ENCODE measurements around the gene RCBTB2. TPM values are rescaled to one million over a fixed set of nuclear protein-coding genes. Genes with fewer than 3 reads are reported as not detected.

Gene RCBTB2
- total RNA-seq, 1 donor from 2014 or later, result 38.4 TPM

GRCh38 chr13:48562296-48563066 is 29.6 kb upstream of the RCBTB2 start:
- no peak overlapping the region for H3K4me2 ChIP-seq
- H3K4me3 Mint-ChIP-seq, result no peak overlapping the region
- H3K4me1 Mint-ChIP-seq, result no peaks in the 10 kb centered on the region
- peaks cover under 1% of the 10 kb centered on the region for H3K4me1 ChIP-seq
- no peak overlapping the region for H3K27ac Mint-ChIP-seq
- H3F3A ChIP-seq (ENCODE audit: low read depth), result no peaks in the 10 kb centered on the region
- no peaks in the 10 kb centered on the region for H4K20me1 ChIP-seq (ENCODE audit: low read depth)
- no peak overlapping the region for H3K27ac ChIP-seq
- no peaks in the 10 kb centered on the region for H3K79me2 ChIP-seq (ENCODE audit: low read depth)
- no peaks in the 10 kb centered on the region for H3K36me3 Mint-ChIP-seq
- no peaks in the 10 kb centered on the region for H3K27me3 Mint-ChIP-seq (ENCODE audit: insufficient read depth, low read depth)
- H3K4me3 ChIP-seq, result no peak overlapping the region
- H3K27me3 ChIP-seq, result no peaks in the 10 kb centered on the region
- H3K9me3 Mint-ChIP-seq, result no peaks in the 10 kb centered on the region
- no peak for DNase-seq (ENCODE audit: low spot score)
- H3K9me3 ChIP-seq (ENCODE audit: low read depth), result no peaks in the 10 kb centered on the region
- no peak overlapping the region for H3K9ac ChIP-seq
- H2AFZ ChIP-seq (replicated peaks), result no peak overlapping the region
- TF ChIP-seq CTCF (IDR thresholded peaks at IDR 0.05) (no peak), EZH2 (IDR thresholded peaks at IDR 0.05) (no peak), EZH2phosphoT487 (IDR thresholded peaks at IDR 0.05) (no peak)
- no peaks in the 10 kb centered on the region for H3K36me3 ChIP-seq

DNA sequence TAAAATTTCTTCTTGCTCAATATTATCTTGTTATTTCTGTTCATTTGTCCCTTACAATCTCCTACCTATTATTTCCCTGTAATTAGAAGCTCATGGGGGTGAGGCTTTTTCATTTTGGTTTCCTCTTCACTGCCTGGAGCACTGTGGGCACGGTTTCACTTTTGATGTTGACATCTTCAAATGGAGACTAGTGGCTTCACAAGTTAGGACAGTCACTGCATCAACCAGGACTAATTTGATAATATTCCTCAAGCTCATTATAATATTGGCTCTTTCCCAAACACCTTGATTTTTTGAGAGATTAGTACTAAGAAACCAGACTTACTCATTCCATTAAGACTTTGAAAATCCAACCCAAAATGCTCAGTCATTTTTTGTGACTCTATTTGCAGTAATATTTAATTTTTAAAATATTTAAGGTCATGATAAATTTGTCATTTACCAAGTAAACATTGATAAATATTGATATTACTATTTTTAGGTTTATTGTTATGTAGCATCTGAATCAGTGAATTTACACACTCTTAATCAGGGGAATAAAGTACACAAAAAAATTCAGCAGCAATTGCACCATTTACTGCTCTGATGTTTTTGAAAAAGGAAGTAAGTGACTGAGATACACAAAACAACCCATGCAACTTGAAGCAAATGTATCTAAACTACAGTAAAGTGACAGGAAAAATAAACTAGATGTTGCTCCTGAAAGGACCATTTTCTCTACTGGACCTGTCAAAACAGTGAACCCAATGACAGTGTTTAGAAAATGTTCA is 28.8 kb upstream of the RCBTB2 start:
- no peaks in the 10 kb centered on the region for H3K36me3 Mint-ChIP-seq
- Histone ChIP-seq H3K4me1 (no peaks in the 10 kb centered on the region), H3K9me3 (ENCODE audit: low read depth) (no peaks in the 10 kb centered on the region), H4K20me1 (ENCODE audit: low read depth) (no peaks in the 10 kb centered on the region), H2AFZ (replicated peaks) (no peak overlapping the region), H3F3A (ENCODE audit: low read depth) (no peaks in the 10 kb centered on the region), H3K79me2 (ENCODE audit: low read depth) (no peaks in the 10 kb centered on the region), H3K4me2 (no peak overlapping the region), H3K9ac (no peak overlapping the region), H3K36me3 (no peaks in the 10 kb centered on the region), H3K4me3 (no peak overlapping the region), H3K27me3 (no peaks in the 10 kb centered on the region), H3K27ac (no peak overlapping the region)
- no peaks in the 10 kb centered on the region for H3K9me3 Mint-ChIP-seq
- H3K4me3 Mint-ChIP-seq, result no peak overlapping the region
- TF ChIP-seq EZH2phosphoT487 (IDR thresholded peaks at IDR 0.05) (no peak), CTCF (IDR thresholded peaks at IDR 0.05) (no peak)
- no peak overlapping the region for H3K27ac Mint-ChIP-seq
- H3K4me1 Mint-ChIP-seq, result no peaks in the 10 kb centered on the region
- no peaks in the 10 kb centered on the region for H3K27me3 Mint-ChIP-seq (ENCODE audit: insufficient read depth, low read depth)
- no peak for DNase-seq (ENCODE audit: low spot score)

- Histone ChIP-seq H3K36me3 (no peaks in the 10 kb centered on the region), H3K4me1 (no peaks in the 10 kb centered on the region), H3K79me2 (ENCODE audit: low read depth) (no peaks in the 10 kb centered on the region), H3F3A (ENCODE audit: low read depth) (no peaks in the 10 kb centered on the region), H3K9ac (no peak overlapping the region), H4K20me1 (ENCODE audit: low read depth) (no peaks in the 10 kb centered on the region), H3K4me2 (no peak overlapping the region), H3K27me3 (no peaks in the 10 kb centered on the region), H3K9me3 (ENCODE audit: low read depth) (no peaks in the 10 kb centered on the region), H3K27ac (no peak overlapping the region), H3K4me3 (no peak overlapping the region), H2AFZ (replicated peaks) (no peak overlapping the region)
- Mint-ChIP-seq H3K27ac (no peak overlapping the region), H3K9me3 (peaks cover 5% of the 10 kb centered on the region), H3K36me3 (no peaks in the 10 kb centered on the region), H3K4me3 (no peak overlapping the region), H3K4me1 (no peaks in the 10 kb centered on the region), H3K27me3 (ENCODE audit: insufficient read depth, low read depth) (no peaks in the 10 kb centered on the region)
- TF ChIP-seq EZH2 (IDR thresholded peaks at IDR 0.05) (no peak), CTCF (IDR thresholded peaks at IDR 0.05) (no peak), EZH2phosphoT487 (IDR thresholded peaks at IDR 0.05) (no peak)
- no peak for DNase-seq (ENCODE audit: low spot score)
Measured at GRCh38 chr13:48560657-48561337, 27.9 kb upstream of the RCBTB2 start.

All from neural progenitor cell (in vitro differentiated cells).